Thyroid gland (tissue), 4 donors: ENCODE data around the gene LGALS4. TPM values are rescaled to one million over a fixed set of nuclear protein-coding genes. Genes with fewer than 3 reads are reported as not detected.

Source experiments
- DNase-seq, 2 donors: peaks; one replicate each; pipeline ENCODE4 v3.0.0-alpha.2; 2019
- H3K27ac ChIP-seq, 3 donors: fragments of 200-600 bp; sonication (generic); 1 replicate in 2 of 3; 2 replicates in 1 of 3; pipeline ENCODE4 v1.5.1; 2016 to 2019; ENCODE audit warnings: mild to moderate bottlenecking in 1 of 3, moderate library complexity in 1 of 3
- H3K27me3 ChIP-seq: fragments of 200-600 bp; sonication (generic); one replicate; pipeline ENCODE4 v1.5.1; 2019
- H3K36me3 ChIP-seq, 2 donors: fragments of 200-600 bp; sonication (generic); one replicate each; pipeline ENCODE4 v1.5.1; 2016 to 2019
- H3K4me1 ChIP-seq, 2 donors: fragments of 200-600 bp; sonication (generic); one replicate each; pipeline ENCODE4 v1.5.1; 2017 to 2019
- H3K4me3 ChIP-seq, 3 donors: fragments of 200-600 bp; sonication (generic); replicated peaks in 1 of 3; 1 replicate in 2 of 3; 2 replicates in 1 of 3; pipeline ENCODE4 v1.5.1; 2016; ENCODE audit warnings: mild to moderate bottlenecking in 1 of 3
- H3K9me3 ChIP-seq: fragments of 200-600 bp; sonication (generic); one replicate; pipeline ENCODE4 v1.5.1; 2017
- CTCF ChIP-seq, 6 experiments: fragments of 200-600 bp in 3 of 6; fragments of 450-650 bp in 3 of 6; sonication (generic) in 3 of 6; IDR thresholded peaks; one replicate each; pipeline ENCODE4 v1.5.1; 2016 to 2019; ENCODE audit warnings: antibody characterized with exemption in 6 of 6, mild to moderate bottlenecking in 2 of 6, inconsistent platforms in 1 of 6, moderate library complexity in 1 of 6
- POLR2A ChIP-seq, 2 donors: fragments of 450-650 bp; IDR thresholded peaks; one replicate each; pipeline ENCODE4 v1.6.1; 2017; ENCODE audit warnings: antibody characterized with exemption in 2 of 2, mild to moderate bottlenecking in 2 of 2, moderate library complexity in 1 of 2
- WGBS, 2 donors: methylation state at CpG; one replicate each; pipeline ENCODE4 v1.1.5; 2017; 5-methylcytosine and 5-hydroxymethylcytosine counted together
- intact Hi-C: fragments of 100-400 bp; cut with DNase I; formaldehyde crosslinking; loops from one replicate; pipeline ENCODE4 v1.15.1; 2023
- total RNA-seq, 4 donors: library from RNA; depleted of rRNA; stranded (reverse); fragments of >200 nt; gene quantifications; one replicate each; pipeline ENCODE4 v1.2.3, GENCODE V29; 2016

LGALS4 gene
- total RNA-seq, 4 donors from 2014 or later, result 1.6 TPM; not detected in 2

- no peak for DNase-seq
- H3K27me3 ChIP-seq, result no peaks in the 10 kb centered on the region
- WGBS, 2 donors, result 93 to 94% methylated on average over 6 of the region's 6 CpGs
Observed at GRCh38 chr19:38806371-38806770, 6.4 kb downstream of the LGALS4 start.

GRCh38 chr19:38805180-38805579, 7.6 kb downstream of the LGALS4 start:
- Histone ChIP-seq H3K4me1 (peaks cover 4 to 11% of the 10 kb centered on the region in 2 donors), H3K9me3 (no peaks in the 10 kb centered on the region), H3K27me3 (no peaks in the 10 kb centered on the region), H3K36me3 (no peaks in the 10 kb centered on the region), H3K4me3 (no peak overlapping the region), H3K27ac (no peak overlapping the region)
- TF ChIP-seq POLR2A (IDR thresholded peaks at IDR 0.05), result no peak
- no peak for TF ChIP-seq CTCF (IDR thresholded peaks at IDR 0.05)
- WGBS, 2 donors, result 63 to 79% methylated on average over 1 of the region's 1 CpG
- intact Hi-C loops, result no loop called here
- no peak for DNase-seq

More at GRCh38 chr19:38806371-38806770, 6.4 kb downstream of the LGALS4 start:
- no peak overlapping the region for H3K4me3 ChIP-seq
- no peak for TF ChIP-seq POLR2A (IDR thresholded peaks at IDR 0.05)
- TF ChIP-seq CTCF (IDR thresholded peaks at IDR 0.05), result no peak
- intact Hi-C loops, result no loop called here
- no peak overlapping the region for H3K27ac ChIP-seq
- H3K9me3 ChIP-seq, result no peaks in the 10 kb centered on the region
- peaks cover 4 to 11% of the 10 kb centered on the region in 2 donors for H3K4me1 ChIP-seq
- H3K36me3 ChIP-seq, result no peaks in the 10 kb centered on the region

- no peak for DNase-seq
- 86 to 90% methylated on average over 10 of the region's 10 CpGs for WGBS, 2 donors
- Histone ChIP-seq H3K27me3 (no peaks in the 10 kb centered on the region), H3K36me3 (no peaks in the 10 kb centered on the region), H3K4me1 (peaks cover 4 to 11% of the 10 kb centered on the region in 2 donors), H3K27ac (no peak overlapping the region), H3K4me3 (no peak overlapping the region), H3K9me3 (no peaks in the 10 kb centered on the region)
- no peak for TF ChIP-seq POLR2A (IDR thresholded peaks at IDR 0.05)
- no peak for TF ChIP-seq CTCF (IDR thresholded peaks at IDR 0.05)
- intact Hi-C loops, result no loop called here
Observed at GRCh38 chr19:38803543-38803942, 9.2 kb downstream of the LGALS4 start.

GRCh38 chr19:38801359-38802095, 11.2 kb downstream of the LGALS4 start:
- Histone ChIP-seq H3K4me3 (no peak overlapping the region), H3K9me3 (no peaks in the 10 kb centered on the region), H3K27me3 (no peaks in the 10 kb centered on the region), H3K4me1 (no peaks in the 10 kb centered on the region), H3K36me3 (no peaks in the 10 kb centered on the region), H3K27ac (no peak overlapping the region)
- DNase-seq, result no peak
- TF ChIP-seq POLR2A (IDR thresholded peaks at IDR 0.05), result no peak
- no peak for TF ChIP-seq CTCF (IDR thresholded peaks at IDR 0.05)
- WGBS, 2 donors, result 93 to 97% methylated on average over 12 of the region's 12 CpGs
- intact Hi-C loops, result no loop called here

GRCh38 chr19:38800577-38801347, 12.0 kb downstream of the LGALS4 start:
- Histone ChIP-seq H3K9me3 (no peaks in the 10 kb centered on the region), H3K27ac (no peak overlapping the region), H3K36me3 (no peaks in the 10 kb centered on the region), H3K4me3 (no peak overlapping the region), H3K27me3 (no peaks in the 10 kb centered on the region), H3K4me1 (no peaks in the 10 kb centered on the region)
- intact Hi-C loops, result no loop called here
- 89 to 94% methylated on average over 5 of the region's 5 CpGs for WGBS, 2 donors
- DNase-seq, result no peak
- no peak for TF ChIP-seq POLR2A (IDR thresholded peaks at IDR 0.05)
- TF ChIP-seq CTCF (IDR thresholded peaks at IDR 0.05), result no peak
